HG03175 (cell line): Measurements from ENCODE around the gene ESPN.

Experiments
- ATAC-seq: cut with Tn5 transposase; IDR thresholded peaks from one replicate; pipeline ENCODE4 v1.9.1; 2021; ENCODE audit warnings: mild to moderate bottlenecking, moderate library complexity; ENCODE audit not compliant: unreplicated experiment

ESPN gene

GRCh38 chr1:6463120-6463412 lies 38.5 kb downstream of the ESPN start:
- no peak for ATAC-seq

GRCh38 chr1:6464514-6464836 lies 39.9 kb downstream of the ESPN start:
- no peak for ATAC-seq

GRCh38 chr1:6464915-6465314 lies 40.3 kb downstream of the ESPN start:
- no peak for ATAC-seq

GRCh38 chr1:6465461-6466005 lies 41.0 kb downstream of the ESPN start:
- no peak for ATAC-seq

GRCh38 chr1:6466023-6466422 lies 41.4 kb downstream of the ESPN start, which contains the start of gene TNFRSF25:
TNFRSF25 (minus strand) TSS chr1:6466173; CDS start chr1:6466107, 66 bp downstream.
- ATAC-seq = no peak

- ATAC-seq = no peak
These were observed 42.2 kb downstream of the ESPN start for GRCh38 chr1:6466751-6467150.

GRCh38 chr1:6467224-6467623 lies 42.6 kb downstream of the ESPN start:
- ATAC-seq = no peak

- ATAC-seq = no peak
These were observed 43.4 kb downstream of the ESPN start for GRCh38 chr1:6467744-6468688.

- ATAC-seq = no peak
These were observed 44.3 kb downstream of the ESPN start for GRCh38 chr1:6468729-6469461.

GRCh38 chr1:6470132-6471085 lies 45.8 kb downstream of the ESPN start:
- ATAC-seq = no peak

GRCh38 chr1:6471086-6471969 lies 46.8 kb downstream of the ESPN start:
- ATAC-seq = no peak

- no peak for ATAC-seq
These were observed 47.4 kb downstream of the ESPN start for GRCh38 chr1:6471970-6472368.

- ATAC-seq = no peak
These were observed 47.8 kb downstream of the ESPN start for GRCh38 chr1:6472391-6472790.

- ATAC-seq = no peak
These were observed 48.6 kb downstream of the ESPN start for GRCh38 chr1:6473156-6473555.

GRCh38 chr1:6473974-6474814 lies 49.6 kb downstream of the ESPN start:
- no peak for ATAC-seq

GRCh38 chr1:6474815-6475282 lies 50.3 kb downstream of the ESPN start:
- no peak for ATAC-seq

GRCh38 chr1:6475381-6476133 lies 51.0 kb downstream of the ESPN start:
- no peak for ATAC-seq

- ATAC-seq = no peak
These were observed 51.9 kb downstream of the ESPN start for GRCh38 chr1:6476483-6476882.
